ENCODE data around the gene KRT7.

KRT7 gene

GRCh38 chr12:52209321-52209720 lies 23.7 kb upstream of the KRT7 start:
- no peak for TF ChIP-seq FOXP2 (optimal IDR thresholded peaks at IDR 0.05; ENCODE audit: borderline replicate concordance, extremely low read depth, extremely low read length, insufficient read depth)
- TF ChIP-seq POLR2AphosphoS5 (IDR thresholded peaks at IDR 0.05; ENCODE audit: low read depth, low read length): no peak
- TF ChIP-seq TAF1 (IDR thresholded peaks at IDR 0.05; ENCODE audit: borderline replicate concordance, insufficient read depth, low read length): no peak
- TF ChIP-seq SIN3A (IDR thresholded peaks at IDR 0.05; ENCODE audit: borderline replicate concordance, insufficient read depth, low read length): no peak
- TF ChIP-seq REST (IDR thresholded peaks at IDR 0.05; ENCODE audit: insufficient read depth in 1 of 2, low read depth in 2 of 2, low read length in 2 of 2): no peak

GRCh38 chr12:52210186-52210924 lies 22.7 kb upstream of the KRT7 start:
- TF ChIP-seq POLR2AphosphoS5 (IDR thresholded peaks at IDR 0.05; ENCODE audit: low read depth, low read length): no peak
- no peak for TF ChIP-seq TAF1 (IDR thresholded peaks at IDR 0.05; ENCODE audit: borderline replicate concordance, insufficient read depth, low read length)
- no peak for TF ChIP-seq SIN3A (IDR thresholded peaks at IDR 0.05; ENCODE audit: borderline replicate concordance, insufficient read depth, low read length)
- no peak for TF ChIP-seq REST (IDR thresholded peaks at IDR 0.05; ENCODE audit: insufficient read depth in 1 of 2, low read depth in 2 of 2, low read length in 2 of 2)

GRCh38 chr12:52210925-52211650 lies 22.0 kb upstream of the KRT7 start:
- TF ChIP-seq SIN3A (IDR thresholded peaks at IDR 0.05; ENCODE audit: borderline replicate concordance, insufficient read depth, low read length) (no peak), TAF1 (IDR thresholded peaks at IDR 0.05; ENCODE audit: borderline replicate concordance, insufficient read depth, low read length) (no peak), FOXP2 (optimal IDR thresholded peaks at IDR 0.05; ENCODE audit: borderline replicate concordance, extremely low read depth, extremely low read length, insufficient read depth) (no peak), POLR2AphosphoS5 (IDR thresholded peaks at IDR 0.05; ENCODE audit: low read depth, low read length) (no peak), REST (IDR thresholded peaks at IDR 0.05; ENCODE audit: insufficient read depth in 1 of 2, low read depth in 2 of 2, low read length in 2 of 2) (no peak)

- TF ChIP-seq POLR2AphosphoS5 (IDR thresholded peaks at IDR 0.05; ENCODE audit: low read depth, low read length) (no peak), FOXP2 (optimal IDR thresholded peaks at IDR 0.05; ENCODE audit: borderline replicate concordance, extremely low read depth, extremely low read length, insufficient read depth) (no peak), REST (IDR thresholded peaks at IDR 0.05; ENCODE audit: insufficient read depth in 1 of 2, low read depth in 2 of 2, low read length in 2 of 2) (no peak), TAF1 (IDR thresholded peaks at IDR 0.05; ENCODE audit: borderline replicate concordance, insufficient read depth, low read length) (no peak), SIN3A (IDR thresholded peaks at IDR 0.05; ENCODE audit: borderline replicate concordance, insufficient read depth, low read length) (no peak)
These were observed 21.1 kb upstream of the KRT7 start for GRCh38 chr12:52211716-52212585.
